NCI-H524 (cell line): ENCODE measurements around the gene GJA4.
"Not testable (repeated sequence)": the region's sequence is repeated elsewhere in the genome, so short reads cannot be mapped to it uniquely, and the experiment has no call there.

Source experiments
- DNase-seq, 2 experiments: peaks; one replicate each; lab custom pipeline; 2025; lab: John Stamatoyannopoulos, UW

The GJA4 gene

GRCh38 chr1:34770891-34771504 is 21.8 kb upstream of the GJA4 start:
- DNase-seq, result no peak

GRCh38 chr1:34771573-34772371 is 21.0 kb upstream of the GJA4 start:
- no peak for DNase-seq

GRCh38 chr1:34773114-34773513 is 19.7 kb upstream of the GJA4 start:
- not testable (repeated sequence) for DNase-seq

- no peak for DNase-seq
Measured at GRCh38 chr1:34774957-34775356, 17.8 kb upstream of the GJA4 start.

- DNase-seq, result no peak
Measured at GRCh38 chr1:34776911-34777310, 15.9 kb upstream of the GJA4 start.

GRCh38 chr1:34777519-34778321 is 15.1 kb upstream of the GJA4 start:
- DNase-seq, result no peak

GRCh38 chr1:34778381-34778780 is 14.4 kb upstream of the GJA4 start:
- no peak for DNase-seq

- DNase-seq, result no peak
Measured at GRCh38 chr1:34779005-34779404, 13.8 kb upstream of the GJA4 start.

GRCh38 chr1:34779526-34779925 is 13.3 kb upstream of the GJA4 start:
- DNase-seq, result no peak

GRCh38 chr1:34779962-34780361 is 12.8 kb upstream of the GJA4 start:
- DNase-seq, result no peak

- no peak for DNase-seq
Measured at GRCh38 chr1:34780528-34780927, 12.3 kb upstream of the GJA4 start.

- no peak for DNase-seq
Measured at GRCh38 chr1:34781071-34781843, 11.5 kb upstream of the GJA4 start, which contains the start of gene GJB3. Gene GJB3 (plus strand): TSS chr1:34781214. CDS start chr1:34784763, 3,549 bp downstream.

GRCh38 chr1:34781844-34782391 is 10.9 kb upstream of the GJA4 start:
- peak in 1 of 2 experiments; percentile 16 for DNase-seq

GRCh38 chr1:34784751-34785221 is 8.0 kb upstream of the GJA4 start:
- DNase-seq, result no peak

- no peak for DNase-seq
Measured at GRCh38 chr1:34785231-34785874, 7.4 kb upstream of the GJA4 start.

GRCh38 chr1:34785875-34786470 is 6.8 kb upstream of the GJA4 start:
- DNase-seq, result no peak

- DNase-seq, result peak; percentile 21 to 68
Measured at GRCh38 chr1:34786521-34787325, 6.1 kb upstream of the GJA4 start.

- peak; percentile 17 to 31 for DNase-seq
Measured at GRCh38 chr1:34787461-34788420, 5.1 kb upstream of the GJA4 start.
